Upper lobe of right lung (tissue), 1 donor: ENCODE measurements around the gene CMIP. TPM values are rescaled to one million over a fixed set of nuclear protein-coding genes. Genes with fewer than 3 reads are reported as not detected.

Experiments used
- ATAC-seq: fragments of 200-7000 bp; cut with Tn5 transposase; one replicate; pipeline ENCODE4 v1.9.1; 2020; ENCODE audit warnings: mild to moderate bottlenecking, moderate library complexity
- DNase-seq: peaks from one replicate; pipeline ENCODE4 v3.0.0-alpha.2; 2020
- H3K27ac ChIP-seq: fragments of 200-600 bp; one replicate; pipeline ENCODE4 v1.8.0; 2022
- H3K27me3 ChIP-seq: fragments of 200-600 bp; one replicate; pipeline ENCODE4 v1.8.0; 2022; ENCODE audit warnings: mild to moderate bottlenecking
- H3K36me3 ChIP-seq: fragments of 200-600 bp; one replicate; pipeline ENCODE4 v1.8.0; 2022
- H3K4me1 ChIP-seq: fragments of 200-600 bp; one replicate; pipeline ENCODE4 v1.8.0; 2022
- H3K4me3 ChIP-seq: fragments of 200-600 bp; one replicate; pipeline ENCODE4 v1.8.0; 2022; ENCODE audit warnings: mild to moderate bottlenecking
- H3K9me3 ChIP-seq: fragments of 200-600 bp; one replicate; pipeline ENCODE4 v1.8.0; 2022
- intact Hi-C: fragments of 100-400 bp; cut with DNase I; formaldehyde crosslinking; loops from one replicate; pipeline ENCODE4 v1.11.0; 2022
- total RNA-seq: library from RNA; stranded (reverse); fragmentation: NEBNext Ultra II Directional; extraction: Animal tissue kit (Norgen Biotek cat#: 25700); gene quantifications from one replicate; pipeline ENCODE4 v1.2.1, GENCODE V29; 2021
- TF ChIP-seq, protein P1 (sequence below): fragments of 200-600 bp; IDR thresholded peaks from one replicate; pipeline ENCODE4 v1.8.0; 2022; ENCODE audit warnings: antibody characterized with exemption
- donor health status: DM: no; HTN: yes; CAD: no; lungs with severe emphysema.

The CMIP gene
- total RNA-seq, 1 donor from 2014 or later: 73.8 TPM

DNA sequence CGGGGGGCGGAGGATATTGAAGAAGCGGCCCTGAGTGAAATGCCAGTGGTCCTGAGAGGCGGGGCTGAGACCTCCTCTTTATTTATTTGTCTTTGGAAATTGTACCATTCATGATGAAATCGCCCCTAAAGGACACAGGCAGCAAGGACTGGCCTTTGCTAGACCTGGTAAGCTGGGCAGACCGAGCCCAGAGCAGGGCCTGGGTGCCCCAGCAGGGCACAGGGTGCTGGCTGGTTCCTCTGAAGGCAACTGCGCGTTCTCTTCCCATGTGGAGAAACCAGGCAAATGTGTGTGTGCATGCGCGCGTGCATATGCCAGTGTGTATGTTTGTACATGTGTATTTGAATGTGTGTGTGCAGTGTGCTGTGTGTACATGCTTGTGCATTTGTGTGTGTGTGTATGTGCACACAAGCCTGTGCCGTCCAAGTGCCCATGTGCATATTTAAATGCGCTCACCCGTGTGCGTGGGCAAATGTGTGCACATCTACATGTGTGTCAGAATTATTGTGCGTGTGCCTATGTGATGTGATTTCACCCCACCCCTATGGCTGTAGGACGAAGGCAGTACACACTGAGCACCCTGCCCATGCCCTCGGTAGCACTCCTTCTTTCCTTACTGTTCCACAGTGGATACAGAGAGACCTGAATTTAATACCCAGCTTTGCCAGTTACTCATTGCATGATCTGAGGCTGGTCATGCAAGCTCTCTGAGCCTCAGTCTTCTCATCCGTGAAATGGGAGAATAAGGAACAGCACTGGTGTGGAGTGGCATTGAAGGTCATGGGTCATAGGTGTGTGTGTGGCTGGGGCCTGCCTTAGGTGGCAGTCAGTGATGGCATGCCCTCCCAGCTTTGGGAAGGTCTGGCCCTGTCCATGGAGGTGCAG is 105.2 kb downstream of the CMIP start:
- H3K36me3 ChIP-seq: no peaks in the 10 kb centered on the region
- TF ChIP-seq, protein P1, sequence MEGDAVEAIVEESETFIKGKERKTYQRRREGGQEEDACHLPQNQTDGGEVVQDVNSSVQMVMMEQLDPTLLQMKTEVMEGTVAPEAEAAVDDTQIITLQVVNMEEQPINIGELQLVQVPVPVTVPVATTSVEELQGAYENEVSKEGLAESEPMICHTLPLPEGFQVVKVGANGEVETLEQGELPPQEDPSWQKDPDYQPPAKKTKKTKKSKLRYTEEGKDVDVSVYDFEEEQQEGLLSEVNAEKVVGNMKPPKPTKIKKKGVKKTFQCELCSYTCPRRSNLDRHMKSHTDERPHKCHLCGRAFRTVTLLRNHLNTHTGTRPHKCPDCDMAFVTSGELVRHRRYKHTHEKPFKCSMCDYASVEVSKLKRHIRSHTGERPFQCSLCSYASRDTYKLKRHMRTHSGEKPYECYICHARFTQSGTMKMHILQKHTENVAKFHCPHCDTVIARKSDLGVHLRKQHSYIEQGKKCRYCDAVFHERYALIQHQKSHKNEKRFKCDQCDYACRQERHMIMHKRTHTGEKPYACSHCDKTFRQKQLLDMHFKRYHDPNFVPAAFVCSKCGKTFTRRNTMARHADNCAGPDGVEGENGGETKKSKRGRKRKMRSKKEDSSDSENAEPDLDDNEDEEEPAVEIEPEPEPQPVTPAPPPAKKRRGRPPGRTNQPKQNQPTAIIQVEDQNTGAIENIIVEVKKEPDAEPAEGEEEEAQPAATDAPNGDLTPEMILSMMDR: no peak
- no peaks in the 10 kb centered on the region for H3K9me3 ChIP-seq
- H3K27ac ChIP-seq: no peak overlapping the region
- no peaks in the 10 kb centered on the region for H3K27me3 ChIP-seq
- H3K4me1 ChIP-seq: peaks cover 51% of the 10 kb centered on the region
- DNase-seq (no peak), ATAC-seq (no peak)
- H3K4me3 ChIP-seq: no peak overlapping the region
- intact Hi-C loops: no loop called here

DNA sequence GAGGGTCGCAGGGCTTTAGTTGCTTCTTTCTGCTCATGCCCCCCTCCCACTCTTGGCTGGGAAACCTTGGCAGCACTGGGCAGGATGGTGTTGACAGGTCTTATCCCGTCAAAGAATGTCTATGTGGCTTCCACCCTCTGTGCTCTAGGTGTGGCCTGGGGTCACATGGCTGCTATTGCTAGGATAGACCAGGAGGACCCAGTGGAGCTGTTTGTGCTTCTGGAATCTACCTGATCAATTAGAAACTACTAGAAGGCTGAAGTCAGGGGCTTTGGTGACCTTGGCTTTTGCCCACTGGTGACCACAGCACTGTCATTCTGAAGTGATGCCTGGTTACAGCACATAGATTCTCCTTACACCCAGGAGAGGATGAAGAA is 105.8 kb downstream of the CMIP start:
- H3K4me3 ChIP-seq: no peak overlapping the region
- TF ChIP-seq, protein P1: no peak
- no peak for DNase-seq
- H3K4me1 ChIP-seq: peaks cover 46% of the 10 kb centered on the region
- intact Hi-C loops: no loop called here
- H3K27ac ChIP-seq: no peak overlapping the region
- no peaks in the 10 kb centered on the region for H3K9me3 ChIP-seq
- ATAC-seq: no peak
- no peaks in the 10 kb centered on the region for H3K27me3 ChIP-seq
- H3K36me3 ChIP-seq: no peaks in the 10 kb centered on the region

DNA sequence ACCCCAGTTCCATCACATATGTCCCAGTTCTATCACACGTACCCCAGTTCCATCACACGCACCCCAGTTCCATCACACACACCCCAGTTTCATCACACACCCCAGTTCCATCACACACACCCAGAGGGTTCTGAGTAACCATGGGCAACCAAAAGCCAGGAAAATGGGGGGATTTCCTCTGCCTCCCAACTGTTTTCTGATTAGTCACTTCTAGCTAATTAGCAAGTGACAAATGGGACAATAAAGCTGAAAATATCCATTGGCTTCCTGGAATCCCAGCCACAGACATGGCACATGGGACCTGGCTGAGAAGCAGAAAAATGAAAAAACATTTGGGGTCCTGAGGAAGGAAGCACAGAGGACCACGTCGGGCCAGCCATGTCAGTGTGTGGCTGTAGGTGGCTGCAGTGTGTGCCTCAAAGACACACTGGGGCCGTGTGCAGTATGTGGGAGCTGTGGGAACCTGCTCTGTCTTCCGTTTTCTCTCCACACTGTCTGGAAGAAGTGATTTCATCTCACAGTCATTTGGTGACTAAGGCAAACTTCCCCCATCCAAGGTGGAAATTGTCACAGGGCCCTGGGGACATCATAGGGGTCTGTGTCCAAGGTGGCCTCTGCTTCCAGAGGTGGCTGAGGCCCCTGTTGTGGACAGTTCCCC is 106.7 kb downstream of the CMIP start:
- intact Hi-C loops: no loop called here
- TF ChIP-seq, protein P1: no peak
- ATAC-seq (peak; percentile 59), DNase-seq (peak; percentile 55)
- Histone ChIP-seq H3K9me3 (no peaks in the 10 kb centered on the region), H3K27ac (peak overlapping the region; percentile 55), H3K4me1 (peaks cover 45% of the 10 kb centered on the region), H3K36me3 (no peaks in the 10 kb centered on the region), H3K27me3 (no peaks in the 10 kb centered on the region), H3K4me3 (no peak overlapping the region)

DNA sequence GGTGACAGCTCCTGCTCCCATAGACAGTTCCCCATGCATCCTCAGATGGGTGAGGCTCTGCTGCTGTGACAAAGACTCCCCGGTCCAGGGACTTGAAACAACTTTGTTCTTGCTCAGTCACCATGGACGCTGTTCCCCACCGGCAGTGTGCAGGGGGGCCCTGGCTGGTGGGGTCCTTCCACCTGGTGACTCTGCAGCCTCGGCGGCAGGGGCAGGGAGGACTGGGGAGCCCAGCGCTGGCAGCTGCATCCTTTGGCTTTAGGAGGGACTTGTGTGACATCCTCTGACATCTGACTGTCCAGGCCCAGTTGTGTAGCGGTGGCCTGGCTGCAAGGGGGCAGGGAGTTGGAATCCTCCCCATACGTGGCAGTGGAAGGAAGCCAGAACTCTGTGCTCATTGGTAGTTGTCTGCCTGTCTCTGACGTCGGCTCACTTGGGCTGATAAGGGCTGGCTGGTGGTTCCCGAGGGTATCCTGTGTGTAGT is 107.3 kb downstream of the CMIP start:
- intact Hi-C loops: no loop called here
- TF ChIP-seq, protein P1: no peak
- Histone ChIP-seq H3K4me3 (no peak overlapping the region), H3K36me3 (no peaks in the 10 kb centered on the region), H3K4me1 (peaks cover 45% of the 10 kb centered on the region), H3K9me3 (no peaks in the 10 kb centered on the region), H3K27ac (peak overlapping the region; percentile 55), H3K27me3 (no peaks in the 10 kb centered on the region)
- peak; percentile 21 for ATAC-seq
- peak; percentile 63 for DNase-seq

DNA sequence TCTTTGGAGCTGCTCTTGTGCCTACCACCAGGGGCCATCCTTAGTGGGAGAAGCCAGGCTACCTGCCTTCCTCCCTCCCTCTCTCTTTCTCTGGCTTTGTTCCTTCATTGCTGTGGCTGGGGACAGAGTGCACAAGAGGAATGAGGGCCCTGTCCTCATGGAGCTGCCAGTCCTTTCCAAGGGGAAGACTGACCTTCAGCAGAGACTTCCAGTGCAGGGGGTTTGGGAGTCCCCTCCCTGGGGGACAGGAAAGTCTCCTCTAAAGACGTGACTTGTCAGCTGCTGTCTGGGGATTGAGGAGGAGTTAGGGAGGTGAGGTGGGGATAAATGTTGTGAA is 108.1 kb downstream of the CMIP start:
- ATAC-seq (no peak), DNase-seq (no peak)
- intact Hi-C loops: no loop called here
- no peaks in the 10 kb centered on the region for H3K27me3 ChIP-seq
- H3K4me3 ChIP-seq: no peak overlapping the region
- H3K36me3 ChIP-seq: no peaks in the 10 kb centered on the region
- H3K27ac ChIP-seq: peak overlapping the region; percentile 45
- H3K9me3 ChIP-seq: no peaks in the 10 kb centered on the region
- TF ChIP-seq, protein P1: no peak
- peaks cover 38% of the 10 kb centered on the region for H3K4me1 ChIP-seq
